Ovary (tissue), 9 donors: Measurements from ENCODE around the gene CYB5A. TPM values are rescaled to one million over a fixed set of nuclear protein-coding genes. Genes with fewer than 3 reads are reported as not detected.

ENCODE experiments used
- DNase-seq, 5 donors: peaks; one replicate each; pipeline ENCODE4 v3.0.0-alpha.2; 2019 to 2020
- H3K27ac ChIP-seq, 2 donors: fragments of 200-600 bp; one replicate each; pipeline versions ENCODE4 v1.5.1 to v1.8.0; 2019 to 2022
- H3K27me3 ChIP-seq: fragments of 200-600 bp; one replicate; pipeline ENCODE4 v1.8.0; 2022
- H3K36me3 ChIP-seq: fragments of 200-600 bp; sonication (generic); one replicate; pipeline ENCODE4 v1.5.1; 2019
- H3K4me1 ChIP-seq: one replicate; pipeline ENCODE4 v1.8.1; 2013; ENCODE audit warnings: mild to moderate bottlenecking, moderate library complexity; ENCODE audit not compliant: insufficient read depth
- H3K4me3 ChIP-seq: fragments of 200-600 bp; sonication (generic); one replicate; pipeline ENCODE4 v1.5.1; 2017
- H3K9me3 ChIP-seq, 2 donors: fragments of 200-600 bp in 1 of 2; sonication (generic) in 1 of 2; one replicate each; pipeline versions ENCODE4 v1.5.1 to v1.8.1; 2013 to 2019; ENCODE audit warnings: mild to moderate bottlenecking in 1 of 2, moderate library complexity in 1 of 2
- EP300 ChIP-seq: sonication (generic); formaldehyde crosslinking; IDR thresholded peaks from one replicate; pipeline ENCODE4 v1.6.1; 2017; ENCODE audit warnings: antibody characterized with exemption
- POLR2A ChIP-seq: fragments of 450-650 bp; IDR thresholded peaks from one replicate; pipeline ENCODE4 v1.6.1; 2017; ENCODE audit warnings: antibody characterized with exemption, mild to moderate bottlenecking, moderate library complexity
- WGBS, 3 donors: extraction: QIAGEN DNeasy Blood & Tissue Kit in 1 of 3; methylation state at CpG; one replicate each; pipeline versions ENCODE4 v1.1.5 to v1.1.7; 2013 to 2017; 5-methylcytosine and 5-hydroxymethylcytosine counted together
- intact Hi-C, 4 donors: fragments of 100-400 bp; cut with DNase I; formaldehyde crosslinking; loops; one replicate each; pipeline versions ENCODE4 v1.11.0 to v1.15.1; 2022 to 2023
- polyA plus RNA-seq, 2 donors: library from polyadenylated mRNA; stranded (reverse); fragments of 200-250 nt in 1 of 2; fragments of 350-450 nt in 1 of 2; fragmentation: Illumina TruSeq in 1 of 2; extraction: RNeasy Lipid Tissue Mini Kit (QIAGEN cat#74804) in 1 of 2; gene quantifications; one replicate each; pipeline ENCODE4 v1.2.3, GENCODE V29; 2013 to 2014
- total RNA-seq, 7 donors: library from RNA; depleted of rRNA in 2 of 7; stranded (reverse); fragments of >200 nt in 2 of 7; fragmentation: NEBNext Ultra II Directional in 3 of 7; extraction: Animal tissue kit (Norgen Biotek cat#: 25700) in 3 of 7; gene quantifications; one replicate each; pipeline versions ENCODE4 v1.1.0 to v1.2.4, GENCODE V29; 2016 to 2023
- TF ChIP-seq, protein P1 (sequence below), 3 donors: fragments of 450-650 bp in 2 of 3; fragments of 200-600 bp in 1 of 3; IDR thresholded peaks; one replicate each; pipeline versions ENCODE4 v1.5.1 to v1.8.0; 2016 to 2022; ENCODE audit warnings: antibody characterized with exemption in 3 of 3, mild to moderate bottlenecking in 1 of 3
- donor health status: DM: no; HTN: no; CAD: no; lungs with moderate emphysema.
- donor health status: DM: no; HTN: no; CAD: no.
- donor health status: Bipolar disorder and iron deficiency.
- donor health status: DM: yes; HTN: yes; CAD: no.
- donor health status: DM: no; HTN: no; CAD: no.
- donor health status: DM: yes; HTN: yes; CAD: no.

The CYB5A gene
- total and polyA plus RNA-seq, 9 donors = 158 to 454 (median 293) TPM

DNA sequence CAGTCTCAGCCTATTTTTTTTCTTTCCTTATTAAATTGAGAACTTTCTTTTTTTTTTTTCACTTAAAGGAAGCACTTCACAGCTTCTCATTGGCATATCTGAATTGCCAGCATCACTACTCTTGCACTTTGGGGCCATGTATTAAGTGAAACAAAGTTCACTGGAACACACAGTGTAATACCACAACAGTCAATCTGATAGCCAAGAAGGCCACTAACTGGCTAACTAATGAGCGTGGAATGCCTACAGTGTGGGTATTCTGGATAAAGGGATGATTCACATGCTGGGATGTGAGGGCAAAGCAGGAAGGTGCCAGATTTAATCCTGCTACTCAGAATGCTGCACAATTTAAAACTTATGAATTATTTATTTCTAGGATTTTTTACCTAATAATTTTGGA is 12.2 kb upstream of the CYB5A start:
- no peak overlapping the region for H3K27ac ChIP-seq
- no peaks in the 10 kb centered on the region for H3K36me3 ChIP-seq
- H3K4me1 ChIP-seq = no peaks in the 10 kb centered on the region
- no peak overlapping the region for H3K4me3 ChIP-seq
- WGBS, 3 donors = 82 to 91% (median 88%) methylated on average over 1 of the region's 1 CpG
- intact Hi-C loops = no loop called here
- no peaks in the 10 kb centered on the region for H3K27me3 ChIP-seq
- no peak for DNase-seq
- no peaks in the 10 kb centered on the region for H3K9me3 ChIP-seq
- TF ChIP-seq POLR2A (no peak), EP300 (no peak)
- TF ChIP-seq, protein P1, sequence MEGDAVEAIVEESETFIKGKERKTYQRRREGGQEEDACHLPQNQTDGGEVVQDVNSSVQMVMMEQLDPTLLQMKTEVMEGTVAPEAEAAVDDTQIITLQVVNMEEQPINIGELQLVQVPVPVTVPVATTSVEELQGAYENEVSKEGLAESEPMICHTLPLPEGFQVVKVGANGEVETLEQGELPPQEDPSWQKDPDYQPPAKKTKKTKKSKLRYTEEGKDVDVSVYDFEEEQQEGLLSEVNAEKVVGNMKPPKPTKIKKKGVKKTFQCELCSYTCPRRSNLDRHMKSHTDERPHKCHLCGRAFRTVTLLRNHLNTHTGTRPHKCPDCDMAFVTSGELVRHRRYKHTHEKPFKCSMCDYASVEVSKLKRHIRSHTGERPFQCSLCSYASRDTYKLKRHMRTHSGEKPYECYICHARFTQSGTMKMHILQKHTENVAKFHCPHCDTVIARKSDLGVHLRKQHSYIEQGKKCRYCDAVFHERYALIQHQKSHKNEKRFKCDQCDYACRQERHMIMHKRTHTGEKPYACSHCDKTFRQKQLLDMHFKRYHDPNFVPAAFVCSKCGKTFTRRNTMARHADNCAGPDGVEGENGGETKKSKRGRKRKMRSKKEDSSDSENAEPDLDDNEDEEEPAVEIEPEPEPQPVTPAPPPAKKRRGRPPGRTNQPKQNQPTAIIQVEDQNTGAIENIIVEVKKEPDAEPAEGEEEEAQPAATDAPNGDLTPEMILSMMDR (IDR thresholded peaks at IDR 0.05) = no peak

DNA sequence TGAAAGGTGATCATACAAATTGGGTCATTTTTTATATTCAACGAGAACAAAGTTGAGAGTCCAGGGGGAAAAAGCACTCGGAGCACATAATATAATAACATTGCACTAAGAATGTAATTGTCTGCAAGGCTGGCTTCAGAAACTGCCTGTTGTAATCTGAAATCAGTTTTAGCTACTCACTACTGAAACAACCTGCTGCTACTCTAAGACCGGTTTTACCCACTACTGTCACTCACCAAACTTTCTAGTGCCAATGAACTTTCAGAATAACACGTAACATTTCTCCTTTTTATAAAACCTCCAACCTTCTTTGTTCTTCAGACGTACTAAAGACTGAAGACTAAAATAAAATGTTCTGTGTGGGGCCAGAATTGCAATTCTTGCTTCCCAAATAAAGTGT is 11.5 kb upstream of the CYB5A start:
- Histone ChIP-seq H3K9me3 (no peaks in the 10 kb centered on the region), H3K36me3 (no peaks in the 10 kb centered on the region), H3K27me3 (no peaks in the 10 kb centered on the region), H3K4me1 (no peaks in the 10 kb centered on the region), H3K4me3 (no peak overlapping the region), H3K27ac (no peak overlapping the region)
- intact Hi-C loops = no loop called here
- WGBS, 3 donors = 47 to 58% (median 53%) methylated on average over 5 of the region's 5 CpGs
- no peak for DNase-seq
- TF ChIP-seq POLR2A (no peak), EP300 (no peak)
- TF ChIP-seq, protein P1 (IDR thresholded peaks at IDR 0.05) = no peak

DNA sequence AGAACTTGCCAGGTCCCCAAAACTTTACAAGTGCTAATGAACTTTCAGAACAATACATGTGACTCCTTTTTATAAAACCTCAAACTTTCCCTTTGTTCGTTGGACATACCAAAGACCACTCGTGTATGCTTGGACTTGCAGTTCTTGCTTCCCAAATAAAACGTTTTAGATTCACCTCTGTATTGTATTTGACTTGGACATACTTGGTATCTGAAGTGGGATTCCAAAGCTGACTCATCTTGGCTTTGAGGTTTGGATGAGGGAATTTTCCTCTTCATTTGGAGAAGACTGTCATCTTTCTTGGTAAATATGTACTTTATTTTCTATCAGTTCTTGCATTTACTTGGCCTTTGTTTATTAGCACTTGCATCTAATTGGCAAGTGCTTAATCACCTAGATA is 8.0 kb upstream of the CYB5A start:
- TF ChIP-seq POLR2A = no peak
- TF ChIP-seq, protein P1 (IDR thresholded peaks at IDR 0.05) = no peak
- TF ChIP-seq EP300 = no peak
- H3K27ac ChIP-seq = peak overlapping the region in 1 of 2 donors; percentile 74
- no peak overlapping the region for H3K4me3 ChIP-seq
- H3K36me3 ChIP-seq = no peaks in the 10 kb centered on the region
- intact Hi-C loops = loop anchor here in 1 of 4 donors (10.0 kb wide), 1 partner anchor 95 kb away; no protein-coding TSS in a partner anchor
- H3K9me3 ChIP-seq = no peaks in the 10 kb centered on the region
- no peaks in the 10 kb centered on the region for H3K27me3 ChIP-seq
- 35 to 42% (median 38%) methylated on average over 3 of the region's 3 CpGs for WGBS, 3 donors
- no peak for DNase-seq
- no peaks in the 10 kb centered on the region for H3K4me1 ChIP-seq

DNA sequence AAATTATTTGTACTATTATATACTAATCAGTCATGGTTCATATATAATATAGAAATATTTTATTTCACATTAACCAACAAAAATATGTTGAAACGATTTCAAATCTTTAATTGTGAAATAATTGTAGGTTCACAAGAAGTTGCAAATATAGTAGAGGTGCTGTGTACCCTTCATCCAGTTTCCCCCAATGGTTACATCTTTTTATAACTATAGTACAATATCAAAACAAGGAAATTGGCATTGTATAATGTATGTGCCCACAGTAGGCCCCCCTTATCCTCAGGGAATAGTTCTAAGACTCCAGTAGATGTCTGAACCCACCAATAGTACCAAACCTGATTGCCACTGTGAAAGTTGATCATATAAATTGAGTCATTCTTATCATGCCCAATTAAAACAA is 7.4 kb upstream of the CYB5A start:
- no peaks in the 10 kb centered on the region for H3K9me3 ChIP-seq
- intact Hi-C loops = loop anchor here in 1 of 4 donors (10.0 kb wide), 1 partner anchor 94 kb away; no protein-coding TSS in a partner anchor
- no peak for TF ChIP-seq EP300
- TF ChIP-seq, protein P1 (IDR thresholded peaks at IDR 0.05) = no peak
- no peak for TF ChIP-seq POLR2A
- no peaks in the 10 kb centered on the region for H3K36me3 ChIP-seq
- WGBS, 3 donors = 88 to 94% (median 89%) methylated on average over 1 of the region's 1 CpG
- no peaks in the 10 kb centered on the region for H3K27me3 ChIP-seq
- DNase-seq = no peak
- no peak overlapping the region for H3K27ac ChIP-seq
- no peak overlapping the region for H3K4me3 ChIP-seq
- H3K4me1 ChIP-seq = no peaks in the 10 kb centered on the region
